HepG2 (cell line): ENCODE results near the gene ANKRD61. TPM values are rescaled to one million over a fixed set of nuclear protein-coding genes. Genes with fewer than 3 reads are reported as not detected.
"Not testable (repeated sequence)": the region's sequence is repeated elsewhere in the genome, so short reads cannot be mapped to it uniquely, and the experiment has no call there.

Experiments
- ATAC-seq: fragments of 200-7000 bp; cut with Tn5 transposase; 3 replicates; pipeline ENCODE4 v1.9.1; 2020; ENCODE audit warnings: mild to moderate bottlenecking, moderate library complexity
- BruUV-seq: library from RNA; stranded (reverse); fragments of 400-500 nt; replicated peaks from 2 replicates; lab custom pipeline; 2021; lab: Mats Ljungman, UMichigan
- CTCF ChIA-PET: fragments of 300-600 bp; formaldehyde crosslinking; extraction: SDS; loops from one replicate; lab custom pipeline; 2021; ENCODE audit warnings: low total read pairs, inconsistent platforms, low intra/inter-chr PET ratio; lab: Yijun Ruan, JAX
- POLR2A ChIA-PET: fragments of 350-600 bp; sonication (Branson Sonifier 250); formaldehyde crosslinking; loops from one replicate; lab custom pipeline; 2020; ENCODE audit warnings: antibody characterized with exemption, inconsistent platforms; lab: Yijun Ruan, JAX
- DNase-seq: peaks from one replicate; pipeline ENCODE4 v3.0.0-alpha.2; 2015; ENCODE audit warnings: low spot score
- FAIRE-seq: peaks from 3 replicates; lab custom pipeline; 2011; peaks lifted over from hg19 to GRCh38; lab: Jason Lieb, UNC
- H2AFZ ChIP-seq: one replicate; pipeline ENCODE4 v1.6.1; 2011; ENCODE audit warnings: low read length, inconsistent platforms
- H3K27ac ChIP-seq: fragments of 300-600 bp; 3 replicates; pipeline ENCODE4 v1.8.0; 2011; ENCODE audit warnings: mixed run types, mild to moderate bottlenecking, mixed read lengths, low read length, inconsistent platforms; ENCODE audit not compliant: insufficient read depth; ENCODE audit errors: extremely low read length
- H3K27me3 ChIP-seq, 2 experiments: fragments of 200-600 bp in 1 of 2; 2 replicates in 1 of 2; 3 replicates in 1 of 2; pipeline versions ENCODE4 v1.6.0 to v1.8.0; 2011; ENCODE audit warnings: low read length in 2 of 2, mild to moderate bottlenecking in 2 of 2, moderate library complexity in 2 of 2, inconsistent platforms in 1 of 2; ENCODE audit not compliant: insufficient read depth in 2 of 2, control insufficient read depth in 1 of 2
- H3K36me3 ChIP-seq, 2 experiments: fragments of 200-600 bp in 1 of 2; replicated peaks in 1 of 2; 2 replicates in 1 of 2; 3 replicates in 1 of 2; pipeline versions ENCODE4 v1.5.1 to v1.8.0; 2011; ENCODE audit warnings: low read length in 2 of 2, inconsistent platforms in 1 of 2; ENCODE audit not compliant: insufficient read depth in 2 of 2, control insufficient read depth in 1 of 2
- H3K4me1 ChIP-seq: 2 replicates; pipeline ENCODE4 v1.5.1; 2012; ENCODE audit warnings: low read length, inconsistent platforms; ENCODE audit not compliant: insufficient read depth
- H3K4me2 ChIP-seq: 2 replicates; pipeline ENCODE4 v1.6.0; 2011; ENCODE audit warnings: low read depth, low read length, inconsistent platforms
- H3K4me3 ChIP-seq, 3 experiments: fragments of 200-600 bp in 1 of 3; sonication (generic), shearing (Covaris generic) in 1 of 3; replicated peaks in 1 of 3; 2 replicates each; pipeline ENCODE4 v1.5.1; 2011 to 2016; ENCODE audit warnings: low read length in 3 of 3, inconsistent platforms in 2 of 3, low read depth in 2 of 3, mild to moderate bottlenecking in 2 of 3, control low read depth in 1 of 3, mixed read lengths in 1 of 3; ENCODE audit not compliant: insufficient read depth in 1 of 3
- H3K79me2 ChIP-seq: one replicate; pipeline ENCODE4 v1.6.1; 2011; ENCODE audit warnings: low read length, inconsistent platforms; ENCODE audit not compliant: insufficient read depth
- H3K9ac ChIP-seq: 2 replicates; pipeline ENCODE4 v1.6.0; 2011; ENCODE audit warnings: mild to moderate bottlenecking, low read depth, low read length, inconsistent platforms; ENCODE audit not compliant: insufficient read depth
- H3K9me3 ChIP-seq: 2 replicates; pipeline ENCODE4 v1.5.1; 2012; ENCODE audit warnings: mild to moderate bottlenecking, low read length
- H4K20me1 ChIP-seq: 2 replicates; pipeline ENCODE4 v1.6.0; 2011; ENCODE audit warnings: inconsistent platforms, mild to moderate bottlenecking, low read length, moderate library complexity; ENCODE audit not compliant: insufficient read depth
- FOSL2 ChIP-seq: sonication (generic); formaldehyde crosslinking; IDR thresholded peaks from 2 replicates; pipeline ENCODE4 v1.4.0; 2020; ENCODE audit warnings: missing genetic modification reagents
- HOXA3 ChIP-seq: sonication (generic); formaldehyde crosslinking; IDR thresholded peaks from 2 replicates; pipeline ENCODE4 v1.5.0; 2020; ENCODE audit warnings: missing genetic modification reagents
- MED1 ChIP-seq: sonication (generic); formaldehyde crosslinking; IDR thresholded peaks from 2 replicates; pipeline ENCODE4 v1.4.0; 2020; ENCODE audit warnings: missing genetic modification reagents
- WIZ ChIP-seq: sonication (generic); formaldehyde crosslinking; IDR thresholded peaks from 2 replicates; pipeline ENCODE4 v1.5.1; 2020; ENCODE audit warnings: mild to moderate bottlenecking, missing genetic modification reagents
- ZBTB33 ChIP-seq: sonication (generic); formaldehyde crosslinking; IDR thresholded peaks from 2 replicates; pipeline ENCODE4 v1.4.0; 2020; ENCODE audit warnings: missing genetic modification reagents
- ZBTB38 ChIP-seq: sonication (generic); formaldehyde crosslinking; IDR thresholded peaks from 2 replicates; pipeline ENCODE4 v1.5.1; 2020; ENCODE audit warnings: mild to moderate bottlenecking, missing genetic modification reagents
- ZMYM3 ChIP-seq: sonication (generic); formaldehyde crosslinking; IDR thresholded peaks from 2 replicates; pipeline ENCODE4 v1.5.1; 2020; ENCODE audit warnings: mild to moderate bottlenecking, missing genetic modification reagents
- ZNF121 ChIP-seq: sonication (generic); formaldehyde crosslinking; IDR thresholded peaks from 2 replicates; pipeline ENCODE4 v1.5.0; 2020; ENCODE audit warnings: mild to moderate bottlenecking, missing genetic modification reagents
- ZNF766 ChIP-seq: sonication (generic); formaldehyde crosslinking; IDR thresholded peaks from 2 replicates; pipeline ENCODE4 v1.5.0; 2020; ENCODE audit warnings: missing genetic modification reagents, borderline replicate concordance
- ZNF770 ChIP-seq: sonication (generic); formaldehyde crosslinking; IDR thresholded peaks from 2 replicates; pipeline ENCODE4 v1.5.0; 2020; ENCODE audit warnings: mild to moderate bottlenecking, missing genetic modification reagents
- WGBS: methylation state at CpG from one replicate; pipeline ENCODE4 v1.1.6; 2017; ENCODE audit warnings: low lambda C conversion rate; 5-methylcytosine and 5-hydroxymethylcytosine counted together
- in situ Hi-C: cut with HindIII; loops from 2 replicates; pipeline ENCODE4 v1.10.0; 2017; ENCODE audit warnings: low pct_unique_long_range_greater_than_20kb; ENCODE audit not compliant: extremely low pct_ligation_motif_present
- intact Hi-C: fragments of 100-400 bp; cut with micrococcal nuclease; formaldehyde crosslinking; loops from one replicate; pipeline ENCODE4 v1.10.0; 2022; ENCODE audit not compliant: unreplicated experiment
- polyA plus RNA-seq, 8 experiments: library from polyadenylated mRNA; depleted of rRNA in 3 of 8; stranded (reverse) in 7 of 8; unstranded in 1 of 8; fragments of >200 nt; fragmentation: Illumina TruSeq in 4 of 8; extraction: Trizol in 4 of 8; gene quantifications; 2 replicates each; pipeline versions ENCODE4 v1.2.1 to v1.2.3, GENCODE V29; 2011 to 2016; ENCODE audit warnings: low read depth in 4 of 8, missing spikeins in 1 of 8, mixed read lengths in 1 of 8; ENCODE audit not compliant: insufficient read depth in 1 of 8
- total RNA-seq, 5 experiments: library from RNA; depleted of rRNA; stranded (reverse); fragments of >200 nt; fragmentation: Illumina TruSeq; extraction: Trizol; gene quantifications; 2 replicates each; pipeline ENCODE4 v1.2.3, GENCODE V29; 2016; ENCODE audit warnings: low read depth in 1 of 5

The ANKRD61 gene
- total and polyA plus RNA-seq, 2 of the 13 experiments (the other 11 are each of a cell fraction or from before 2014, with no cell fraction given): 0.13 TPM; not detected in 1

GRCh38 chr7:6007835-6008590, 23.2 kb upstream of the ANKRD61 start:
- POLR2A ChIA-PET: interaction anchor here (0.6 to 2.8 kb wide), 20 partner anchors 9 to 563 kb away, joined by 3 to 21 read pairs (median 4); no protein-coding TSS in a partner anchor
- BruUV-seq, ATAC-seq, DNase-seq, intact Hi-C loops, H2AFZ ChIP-seq, H4K20me1 ChIP-seq, FAIRE-seq, H3K27me3 ChIP-seq, H3K9me3 ChIP-seq, H3K36me3 ChIP-seq, CTCF ChIA-PET: not testable (repeated sequence)
- peak; percentile 93 for TF ChIP-seq ZNF121 (CRISPR knock-in tag)
- TF ChIP-seq ZMYM3: 0 out of 2 replicates have a peak, but pooled peaks have one; percentile 31
- 0 out of 2 replicates have a peak, but pooled peaks have one; percentile 28 for TF ChIP-seq ZNF766 (CRISPR knock-in tag)
- TF ChIP-seq MED1 (CRISPR knock-in tag): 0 out of 2 replicates have a peak, but pooled peaks have one; percentile 13
- 0 out of 2 replicates have a peak, but pooled peaks have one; percentile 9 for TF ChIP-seq WIZ
- 0 out of 2 replicates have a peak, but pooled peaks have one; percentile 8 for TF ChIP-seq HOXA3 (CRISPR knock-in tag)
- peak; percentile 92 for TF ChIP-seq ZBTB38 (CRISPR knock-in tag)
- TF ChIP-seq ZBTB33 (CRISPR knock-in tag): peak; percentile 36; the same call in 1 of the 2 replicates
- peak; percentile 72 for TF ChIP-seq ZNF770 (CRISPR knock-in tag)
- peak; percentile 75 for TF ChIP-seq FOSL2 (CRISPR knock-in tag)
- peak overlapping the region; percentile 73 to 88 (median 75) for H3K4me3 ChIP-seq
- peak overlapping the region; percentile 95 for H3K4me2 ChIP-seq
- H3K9ac ChIP-seq: peak overlapping the region; percentile 87
- WGBS: 39% methylated on average over 27 of the region's 27 CpGs
- in situ Hi-C loops: loop anchor here (10.0 kb wide), 1 partner anchor 317 kb away; no protein-coding TSS in a partner anchor
- peak overlapping the region; percentile 89 for H3K27ac ChIP-seq
- peaks cover 34% of the 10 kb centered on the region for H3K79me2 ChIP-seq
- peaks cover 41% of the 10 kb centered on the region for H3K4me1 ChIP-seq
